ENCODE results near the gene COMMD4.
"Not testable (repeated sequence)": the region's sequence is repeated elsewhere in the genome, so short reads cannot be mapped to it uniquely, and the experiment has no call there.

The COMMD4 gene

DNA sequence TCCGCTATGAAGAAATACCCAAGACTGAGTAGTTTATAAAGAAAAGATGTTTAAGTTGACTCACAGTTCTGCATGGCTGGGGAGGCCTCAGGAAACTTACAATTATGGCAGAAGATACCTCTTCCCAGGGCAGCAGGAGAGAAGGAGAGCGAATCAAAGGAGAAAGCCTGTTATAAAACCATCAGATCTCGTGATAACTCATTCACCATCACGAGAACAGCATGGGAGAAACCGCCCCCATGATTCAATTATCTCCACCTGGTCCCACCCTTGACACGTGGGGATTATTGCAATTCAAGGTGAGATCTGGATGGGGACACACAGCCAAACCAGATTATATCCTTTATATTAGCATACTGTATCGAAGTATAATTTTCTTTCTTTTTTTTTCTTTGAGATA, 3.8 kb upstream of the COMMD4 start:
- DNase-seq (ENCODE audit: low spot score) = not testable (repeated sequence)

DNA sequence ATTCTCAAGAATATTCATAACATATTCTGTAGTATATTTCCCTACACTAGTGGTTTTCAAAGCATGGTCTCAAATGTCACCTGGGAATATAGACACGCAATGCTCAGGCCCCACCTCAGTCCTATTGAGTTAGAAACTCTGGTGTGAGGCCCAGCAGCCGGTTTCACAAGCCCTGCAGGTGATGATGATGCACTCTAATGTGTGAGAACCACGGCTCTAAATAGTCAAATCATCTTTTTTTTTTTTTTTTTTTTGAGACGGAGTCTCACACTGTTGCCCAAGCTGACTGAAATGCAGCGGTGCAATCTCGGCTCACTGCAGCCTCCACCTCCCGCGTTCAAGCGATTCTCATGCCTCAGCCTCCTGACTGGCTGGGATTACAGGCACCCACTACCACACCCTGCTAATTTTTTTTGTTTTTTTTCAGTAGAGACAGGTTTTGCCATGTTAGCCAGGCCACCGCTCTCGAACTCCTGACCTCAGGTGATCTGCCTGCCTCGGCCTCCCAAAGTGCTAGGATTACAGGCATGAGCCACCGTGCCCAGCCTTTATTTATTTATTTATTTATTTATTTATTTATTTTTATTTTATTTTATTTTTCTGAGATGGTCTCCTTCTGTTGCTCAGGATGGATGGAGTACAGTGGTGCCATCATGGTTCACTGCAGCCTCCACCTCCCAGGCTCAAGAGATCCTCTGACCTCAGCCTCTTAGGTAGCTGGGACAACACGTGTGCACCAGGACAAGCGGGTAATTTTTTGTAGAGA, 2.0 kb upstream of the COMMD4 start:
- DNase-seq (ENCODE audit: low spot score) = not testable (repeated sequence)

DNA sequence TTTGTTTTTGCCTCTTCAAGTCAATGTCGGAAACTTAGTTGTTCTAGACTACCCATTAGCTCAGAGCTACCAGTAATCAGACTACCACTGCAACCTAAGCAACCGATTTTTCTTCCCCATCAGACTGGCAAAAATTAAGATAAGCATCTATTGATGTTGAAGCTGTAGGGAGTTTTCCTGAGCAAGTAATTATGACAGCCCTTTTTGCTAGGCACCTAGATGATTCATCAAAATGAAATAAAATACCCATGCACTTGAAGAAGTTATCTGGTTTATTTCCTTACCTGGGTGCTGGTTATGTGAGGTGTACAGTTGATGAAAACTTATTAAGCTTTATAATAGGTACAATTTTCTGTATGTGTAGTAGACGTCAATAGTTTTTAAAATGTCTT, 554 bp upstream of the COMMD4 start:
- DNase-seq (ENCODE audit: low spot score) = no peak

DNA sequence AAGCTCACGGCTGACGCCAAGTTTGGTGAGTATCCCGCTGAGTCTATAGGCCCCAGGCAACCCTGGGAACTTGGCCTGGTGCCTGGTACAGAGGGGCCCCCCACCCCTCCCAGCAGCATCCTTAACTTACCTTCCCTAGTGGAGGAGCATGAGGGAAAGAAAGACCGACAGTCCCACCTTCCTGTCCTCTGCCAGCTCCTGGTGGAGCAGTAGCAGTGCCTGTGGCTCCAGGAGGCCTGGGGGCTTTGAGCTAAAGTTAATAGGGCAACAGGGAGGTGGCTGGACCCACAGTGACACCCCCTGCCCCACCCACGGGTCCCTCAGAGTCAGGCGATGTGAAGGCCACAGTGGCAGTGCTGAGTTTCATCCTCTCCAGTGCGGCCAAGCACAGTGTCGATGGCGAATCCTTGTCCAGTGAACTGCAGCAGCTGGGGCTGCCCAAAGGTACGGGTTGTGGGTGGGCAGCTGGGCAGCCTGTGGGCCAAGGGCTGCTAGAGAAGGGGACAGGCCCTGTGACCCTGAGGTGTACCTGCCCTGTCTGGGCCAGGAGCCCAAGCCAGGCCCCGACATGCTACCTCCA, 2.9 kb downstream of the COMMD4 start:
- no peak for DNase-seq (ENCODE audit: low spot score)

DNA sequence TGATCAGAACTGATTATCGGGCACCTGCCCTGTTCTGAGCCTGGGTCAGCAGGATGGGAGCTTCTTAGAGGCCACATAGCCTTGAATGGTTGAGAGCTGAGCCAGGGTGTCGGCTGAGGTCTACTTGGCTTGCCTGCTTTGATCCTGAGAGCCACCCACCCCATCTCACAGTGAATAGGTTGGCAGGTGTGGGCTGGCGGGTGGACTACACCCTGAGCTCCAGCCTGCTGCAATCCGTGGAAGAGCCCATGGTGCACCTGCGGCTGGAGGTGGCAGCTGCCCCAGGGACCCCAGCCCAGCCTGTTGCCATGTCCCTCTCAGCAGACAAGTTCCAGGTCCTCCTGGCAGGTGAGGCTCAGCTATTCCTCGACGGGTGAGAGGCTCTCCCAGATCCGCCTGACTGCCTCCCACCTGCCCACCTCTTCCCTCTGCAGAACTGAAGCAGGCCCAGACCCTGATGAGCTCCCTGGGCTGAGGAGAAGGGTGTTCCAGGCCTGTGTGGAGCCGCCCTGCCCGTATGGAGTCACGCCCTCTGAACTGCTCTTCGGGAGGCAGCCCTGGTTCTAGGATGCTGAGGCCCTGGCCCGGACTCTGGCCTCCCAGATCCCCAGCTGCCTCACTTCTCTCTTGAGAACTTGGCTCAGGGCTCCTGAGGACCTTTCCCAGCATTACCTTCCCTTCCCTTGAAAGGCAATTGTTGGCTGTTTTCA, 3.8 kb downstream of the COMMD4 start:
- DNase-seq (ENCODE audit: low spot score) = no peak

DNA sequence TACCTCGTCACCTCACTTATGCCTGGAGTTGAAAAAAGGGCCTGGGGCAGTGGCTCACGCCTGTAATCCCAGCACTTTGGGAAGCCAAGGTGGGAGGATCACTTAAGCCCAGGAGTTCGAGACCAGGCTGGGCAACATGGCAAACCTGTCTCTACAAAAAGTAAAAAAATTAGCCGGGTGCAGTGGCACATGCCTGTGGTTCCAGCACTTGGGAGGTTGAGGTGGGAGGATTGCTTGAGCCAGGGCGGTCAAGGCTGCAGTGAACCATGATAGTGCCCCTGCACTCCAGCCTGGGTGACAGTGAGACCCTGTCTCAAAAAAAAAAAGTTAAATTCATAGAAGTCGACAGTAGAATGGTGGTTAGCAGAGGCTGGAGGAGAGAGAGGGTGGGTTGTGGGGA, 6.4 kb downstream of the COMMD4 start:
- DNase-seq (ENCODE audit: low spot score) = no peak

DNA sequence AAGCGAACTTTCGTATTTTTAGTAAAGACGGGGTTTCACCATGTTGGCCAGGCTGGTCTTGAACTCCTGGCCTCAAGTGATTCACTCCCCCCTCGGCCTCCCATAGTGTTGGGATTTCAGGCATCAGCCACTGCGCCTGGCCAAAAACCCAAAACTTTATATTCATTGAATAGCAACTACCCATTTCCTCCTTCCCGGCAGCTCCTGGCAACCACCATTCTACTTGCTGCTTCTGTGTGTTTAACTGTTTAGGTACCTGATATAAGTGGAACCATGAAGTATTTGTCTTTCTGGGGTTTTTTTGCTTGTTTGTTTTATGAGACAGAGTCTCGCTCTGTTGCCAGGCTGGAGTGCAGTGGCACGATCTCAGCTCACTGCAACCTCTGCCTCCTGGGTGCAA, 8.1 kb downstream of the COMMD4 start:
- not testable (repeated sequence) for DNase-seq (ENCODE audit: low spot score)

DNA sequence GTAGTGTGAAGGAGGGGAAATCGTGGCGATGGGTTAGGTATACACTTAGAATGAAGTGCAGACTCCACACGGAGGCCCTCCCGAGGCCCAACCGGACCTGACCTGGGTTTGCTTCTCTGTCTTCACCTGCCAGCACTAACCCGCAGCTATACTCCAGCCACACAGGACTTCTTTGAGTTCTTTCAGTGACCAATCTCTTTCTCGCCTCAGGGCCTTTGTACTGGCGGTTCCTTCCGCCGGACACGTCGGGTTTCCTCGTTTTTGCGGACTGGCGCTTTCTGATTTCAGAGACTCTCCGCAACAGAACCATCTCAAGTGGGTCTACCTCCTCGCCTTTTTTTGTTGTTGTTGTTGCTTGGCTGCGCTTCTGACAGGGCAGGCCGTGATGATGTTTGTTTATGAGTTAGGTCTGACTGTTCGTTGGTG, 10.9 kb downstream of the COMMD4 start, which contains the start of gene NEIL1:
TSS of gene NEIL1 (plus strand) at position 244 of the 426 bp plus-strand sequence. CDS start 1,867 bp downstream, outside the sequence.
- no peak for DNase-seq (ENCODE audit: low spot score)

DNA sequence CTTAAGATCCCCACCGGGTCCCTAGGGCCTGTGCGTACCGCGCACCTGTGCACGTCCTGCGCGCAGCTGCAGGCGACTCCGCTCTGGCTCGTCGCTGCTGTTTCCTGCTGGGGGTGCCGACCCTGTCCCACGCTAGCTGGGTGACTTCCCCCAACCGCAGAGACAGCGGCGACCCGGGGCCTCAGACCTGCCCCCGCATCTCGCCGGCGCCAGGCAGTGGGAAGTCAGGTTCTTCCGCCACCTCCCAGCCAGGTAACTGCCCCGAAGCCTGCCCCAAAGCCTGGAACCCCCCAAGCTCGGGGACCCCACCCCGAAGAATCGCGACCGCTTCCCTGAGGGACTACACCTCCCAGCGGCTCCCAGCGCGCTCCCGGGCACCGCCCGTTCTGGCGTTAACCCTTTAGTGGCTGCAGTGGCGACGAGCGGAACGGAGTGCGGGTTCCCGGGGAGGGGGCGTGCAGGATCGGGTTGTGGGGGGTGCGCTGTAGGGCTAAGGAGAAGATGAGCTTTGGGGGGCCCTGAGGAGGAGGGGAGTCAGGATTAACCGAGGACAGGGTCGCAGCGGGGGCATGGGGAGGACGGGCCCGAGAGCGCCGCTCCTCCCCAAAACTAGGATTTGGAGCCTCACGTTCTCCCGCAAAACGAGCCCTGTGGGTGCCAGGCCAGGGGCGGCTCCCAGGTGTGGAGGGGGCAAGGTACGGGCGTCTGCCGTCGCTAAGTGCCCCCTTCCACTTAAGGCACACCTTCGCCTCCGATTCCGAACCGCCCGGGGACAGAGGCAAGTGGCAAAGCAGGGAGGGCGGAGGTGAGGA, 11.6 kb downstream of the COMMD4 start:
- DNase-seq (ENCODE audit: low spot score) = no peak

DNA sequence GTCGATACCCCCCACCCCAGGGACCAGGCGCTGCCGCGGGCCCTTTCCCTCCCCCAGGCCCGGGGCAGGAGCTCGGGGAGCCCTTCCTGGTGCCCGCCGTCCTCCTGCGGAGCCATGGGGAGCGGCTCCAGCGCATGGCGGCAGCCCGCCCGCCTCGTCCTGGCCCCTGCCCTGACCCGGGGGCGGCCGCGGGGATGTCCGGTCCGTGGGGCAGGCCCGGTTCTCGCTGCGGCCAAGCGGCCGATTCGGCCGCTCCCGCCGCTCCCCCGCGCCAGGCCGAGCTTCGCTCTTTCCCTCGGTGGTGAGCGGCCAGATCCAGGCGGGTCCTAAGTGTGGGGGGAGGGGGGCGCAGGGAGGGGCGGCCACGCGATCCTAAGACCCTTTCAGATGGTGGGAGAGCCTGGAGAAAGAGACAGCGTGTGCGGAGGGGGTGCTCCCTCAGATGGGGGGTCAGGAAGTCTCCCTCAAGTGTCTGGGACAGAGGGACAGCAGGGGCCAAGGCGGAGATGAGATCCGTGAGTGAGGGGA, 12.2 kb downstream of the COMMD4 start:
- DNase-seq (ENCODE audit: low spot score) = no peak

DNA sequence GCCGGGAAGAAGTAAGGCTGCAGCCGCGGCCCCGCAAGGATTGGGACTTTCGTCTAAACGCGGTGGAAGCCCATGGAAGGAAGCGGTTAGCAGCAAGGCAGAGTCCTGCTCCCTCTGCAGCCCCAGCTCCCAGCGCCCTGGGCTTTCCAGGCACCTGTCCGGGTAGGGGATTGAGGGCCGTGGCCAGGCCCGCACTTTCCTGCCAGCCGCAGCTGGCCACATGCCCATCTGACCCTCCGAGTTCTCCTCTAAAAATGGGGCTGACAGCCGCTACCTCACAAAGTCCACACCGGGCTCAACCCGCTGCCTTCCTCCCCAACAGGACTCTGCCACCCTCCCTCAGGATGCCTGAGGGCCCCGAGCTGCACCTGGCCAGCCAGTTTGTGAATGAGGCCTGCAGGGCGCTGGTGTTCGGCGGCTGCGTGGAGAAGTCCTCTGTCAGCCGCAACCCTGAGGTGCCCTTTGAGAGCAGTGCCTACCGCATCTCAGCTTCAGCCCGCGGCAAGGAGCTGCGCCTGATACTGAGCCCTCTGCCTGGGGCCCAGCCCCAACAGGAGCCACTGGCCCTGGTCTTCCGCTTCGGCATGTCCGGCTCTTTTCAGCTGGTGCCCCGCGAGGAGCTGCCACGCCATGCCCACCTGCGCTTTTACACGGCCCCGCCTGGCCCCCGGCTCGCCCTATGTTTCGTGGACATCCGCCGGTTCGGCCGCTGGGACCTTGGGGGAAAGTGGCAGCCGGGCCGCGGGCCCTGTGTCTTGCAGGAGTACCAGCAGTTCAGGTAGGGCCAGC, 12.9 kb downstream of the COMMD4 start:
- no peak for DNase-seq (ENCODE audit: low spot score)

DNA sequence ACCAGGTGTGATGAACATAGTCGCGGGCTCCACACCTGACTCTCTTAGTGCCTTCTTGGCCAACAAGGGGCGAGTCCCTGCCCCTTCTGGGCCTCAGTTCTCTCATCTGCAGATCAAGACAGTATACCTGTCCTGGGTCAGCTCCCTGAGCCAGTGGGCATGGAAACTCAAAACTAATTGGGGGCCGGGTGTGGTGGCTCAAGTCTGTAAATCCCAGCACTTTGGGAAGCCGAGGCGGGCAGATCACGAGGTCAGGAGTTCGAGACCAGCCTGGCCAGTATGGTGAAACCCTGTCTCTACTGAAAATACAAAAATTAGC, 13.4 kb downstream of the COMMD4 start:
- DNase-seq (ENCODE audit: low spot score) = not testable (repeated sequence)

DNA sequence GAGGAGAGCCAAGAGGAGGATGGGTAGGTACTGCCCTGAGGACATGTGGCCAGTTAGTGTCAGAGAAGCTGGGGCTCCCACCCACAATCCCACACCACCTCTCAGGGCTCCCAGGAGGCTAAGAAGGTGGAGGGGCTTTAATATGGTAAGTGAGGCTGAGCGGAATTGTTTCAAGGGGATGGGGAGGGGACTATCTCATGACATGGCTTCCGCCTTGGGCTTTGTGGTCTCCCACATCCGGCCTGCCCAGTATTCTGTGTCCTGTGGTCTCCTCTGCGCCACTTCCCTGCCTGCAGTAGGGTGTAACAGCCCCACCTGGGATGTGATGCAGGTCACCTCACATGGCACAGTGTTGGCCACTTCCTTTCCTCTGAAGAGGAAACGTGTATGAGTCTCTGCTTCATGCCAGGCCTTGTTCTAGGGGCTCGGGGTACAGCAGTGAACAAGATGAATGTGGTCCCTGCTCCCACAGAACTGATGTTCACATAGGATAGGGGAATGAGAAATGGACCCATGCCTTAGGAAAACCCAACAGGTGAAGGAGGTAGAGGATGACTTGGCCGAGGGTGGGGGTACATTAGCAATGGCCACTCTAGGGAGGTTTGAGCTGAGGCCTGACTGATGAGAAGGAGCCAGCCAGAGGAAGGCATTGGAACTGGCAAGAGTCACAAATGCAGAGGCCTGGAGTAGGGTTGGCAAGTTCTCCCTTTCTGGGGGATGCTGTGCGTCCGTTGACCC, 14.2 kb downstream of the COMMD4 start:
- DNase-seq (ENCODE audit: low spot score) = no peak

DNA sequence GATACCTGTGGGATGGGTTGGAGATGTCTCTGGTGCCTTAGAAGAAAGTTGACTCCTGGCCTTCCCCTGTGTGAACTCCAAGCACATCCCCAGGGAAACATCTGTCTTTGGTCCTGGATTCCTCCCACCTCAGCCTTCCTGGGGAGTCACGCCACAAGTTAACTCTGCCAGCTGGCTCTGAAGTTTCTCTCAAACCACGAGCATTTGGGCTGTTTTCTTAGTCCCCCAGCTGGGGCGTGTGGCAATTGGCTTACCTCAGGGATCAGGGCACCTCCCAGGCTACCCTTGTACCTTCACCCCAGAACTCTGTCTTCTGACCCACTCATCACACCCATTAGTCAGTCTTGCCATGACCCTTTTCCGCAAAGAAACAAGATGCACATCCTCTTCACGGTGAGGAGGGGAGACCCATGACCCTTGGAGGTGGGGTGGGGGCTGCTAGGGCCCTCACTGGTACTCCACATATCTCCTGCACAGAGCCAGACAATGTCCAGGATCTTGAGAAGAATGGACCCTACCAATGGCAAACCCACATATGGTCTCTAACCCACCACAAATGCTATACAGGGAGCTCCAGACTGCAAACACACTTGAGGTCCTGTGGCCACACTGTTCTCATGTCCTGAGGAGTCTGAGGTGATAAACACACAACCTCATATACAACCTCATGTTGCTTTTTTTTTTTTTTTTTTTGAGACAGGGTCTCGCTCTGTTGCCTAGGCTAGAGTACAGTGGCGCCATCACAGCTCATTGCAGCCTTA, 14.9 kb downstream of the COMMD4 start:
- no peak for DNase-seq (ENCODE audit: low spot score)

DNA sequence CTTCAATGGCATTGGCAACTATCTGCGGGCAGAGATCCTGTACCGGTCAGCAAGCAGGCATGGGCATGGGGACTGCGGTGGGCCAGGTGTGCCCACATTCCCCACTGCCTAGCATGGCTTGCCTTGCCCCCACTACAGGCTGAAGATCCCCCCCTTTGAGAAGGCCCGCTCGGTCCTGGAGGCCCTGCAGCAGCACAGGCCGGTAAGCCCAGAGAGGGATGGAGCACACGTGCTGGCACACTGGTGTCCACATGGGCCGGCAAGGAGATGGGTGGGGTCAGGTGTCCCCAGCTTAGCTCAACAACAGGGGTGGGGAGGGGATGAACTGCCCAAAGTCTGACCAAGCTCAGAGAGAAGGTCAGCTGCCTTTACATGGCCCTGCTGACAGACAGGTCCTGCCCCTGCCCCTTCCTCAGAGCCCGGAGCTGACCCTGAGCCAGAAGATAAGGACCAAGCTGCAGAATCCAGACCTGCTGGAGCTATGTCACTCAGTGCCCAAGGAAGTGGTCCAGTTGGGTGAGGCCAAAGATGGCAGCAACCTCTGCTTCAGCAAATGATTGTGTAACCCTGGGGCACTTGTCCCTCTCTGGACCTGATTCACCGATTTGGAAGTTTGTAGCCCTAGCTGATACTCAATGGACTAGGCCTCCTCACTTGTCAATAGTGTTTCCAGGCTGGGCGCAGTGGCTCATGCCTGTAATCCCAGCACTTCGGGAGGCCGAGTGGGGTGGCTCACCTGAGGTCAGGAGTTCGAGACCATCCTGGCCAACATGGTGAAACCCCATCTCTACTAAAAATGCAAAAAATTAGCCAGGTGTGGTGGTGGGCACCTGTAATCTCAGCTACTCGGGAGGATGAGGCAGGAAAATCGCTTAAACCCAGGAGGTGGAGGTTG, 16.6 kb downstream of the COMMD4 start:
- DNase-seq (ENCODE audit: low spot score) = no peak

DNA sequence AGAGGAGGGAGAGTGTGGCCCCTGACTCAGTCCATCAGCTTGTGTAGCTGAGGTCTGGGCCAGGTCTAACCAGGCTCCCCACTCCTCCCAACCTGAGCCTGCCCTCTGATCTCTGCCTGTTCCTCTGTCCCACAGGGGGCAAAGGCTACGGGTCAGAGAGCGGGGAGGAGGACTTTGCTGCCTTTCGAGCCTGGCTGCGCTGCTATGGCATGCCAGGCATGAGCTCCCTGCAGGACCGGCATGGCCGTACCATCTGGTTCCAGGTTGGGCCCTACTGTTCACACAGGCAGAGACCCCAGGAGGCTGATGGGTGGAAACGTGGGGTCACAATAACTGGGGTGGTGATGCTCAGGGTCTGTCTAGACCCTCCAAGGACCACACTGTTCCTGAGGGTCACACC, 17.7 kb downstream of the COMMD4 start:
- no peak for DNase-seq (ENCODE audit: low spot score)

DNA sequence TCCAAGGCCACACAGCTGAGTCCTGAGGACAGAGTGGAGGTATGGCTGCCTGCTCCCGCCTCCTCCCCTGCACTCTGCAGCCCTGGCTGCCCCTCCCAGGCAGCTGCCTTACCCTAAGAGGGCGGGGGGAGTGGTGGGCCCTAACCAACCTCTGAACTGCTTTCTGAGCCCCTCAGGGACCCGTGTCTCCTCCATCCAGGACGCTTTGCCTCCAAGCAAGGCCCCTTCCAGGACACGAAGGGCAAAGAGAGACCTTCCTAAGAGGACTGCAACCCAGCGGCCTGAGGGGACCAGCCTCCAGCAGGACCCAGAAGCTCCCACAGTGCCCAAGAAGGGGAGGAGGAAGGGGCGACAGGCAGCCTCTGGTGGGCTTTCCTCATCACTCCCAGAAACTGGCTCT, 18.6 kb downstream of the COMMD4 start:
- no peak for DNase-seq (ENCODE audit: low spot score)

DNA sequence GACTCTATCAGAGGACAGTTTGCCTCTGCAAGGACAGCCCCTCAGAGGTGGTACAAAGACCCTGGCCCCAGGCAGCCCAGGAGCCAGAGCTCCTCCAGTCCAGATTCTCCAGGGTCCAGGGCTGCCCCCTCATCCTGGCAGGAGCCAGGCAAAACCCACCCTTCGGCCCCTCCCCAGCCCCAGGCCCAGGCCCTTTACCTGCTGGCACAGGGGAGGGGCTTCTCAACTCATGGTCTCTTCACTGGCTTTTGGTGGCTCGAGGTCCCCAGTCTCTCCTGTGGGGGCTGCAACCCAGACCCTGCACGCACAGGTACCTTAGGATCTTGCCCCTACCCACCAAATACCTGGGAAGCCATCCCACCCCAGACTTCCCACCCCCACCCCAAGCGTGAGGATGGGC, 19.5 kb downstream of the COMMD4 start:
- DNase-seq (ENCODE audit: low spot score) = no peak

DNA sequence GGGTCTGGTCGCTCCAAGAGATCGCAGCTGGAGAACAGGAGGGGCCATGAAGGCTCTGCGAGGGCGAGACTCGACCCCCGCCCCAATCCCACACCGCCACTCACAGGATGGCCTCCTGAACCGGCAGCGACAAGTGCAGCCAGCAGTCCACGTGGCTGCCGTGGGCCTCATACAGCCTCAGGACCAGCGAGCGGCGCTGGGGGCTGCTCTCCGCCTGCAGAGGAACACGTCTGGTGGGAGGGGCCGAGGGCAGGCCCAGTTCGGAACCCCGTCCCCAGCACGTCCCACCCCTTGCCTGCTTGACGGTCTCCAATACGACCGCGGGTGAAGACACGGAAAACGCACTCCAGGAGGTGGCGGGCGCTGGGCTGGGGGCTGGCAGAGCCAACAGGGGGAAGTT, 20.1 kb downstream of the COMMD4 start:
- DNase-seq (ENCODE audit: low spot score) = no peak
